GM18907 (cell line): ENCODE measurements around the gene SGMS2.
A peak's percentile ranks its signal among the peaks of the same experiment; 100 is the strongest.
"Not testable (repeated sequence)": the region's sequence is repeated elsewhere in the genome, so short reads cannot be mapped to it uniquely, and the experiment has no call there.

Source experiments
- ATAC-seq: cut with Tn5 transposase; IDR thresholded peaks from one replicate; pipeline ENCODE4 v1.9.1; 2021; ENCODE audit warnings: mild to moderate bottlenecking, moderate library complexity; ENCODE audit not compliant: unreplicated experiment

The SGMS2 gene

DNA sequence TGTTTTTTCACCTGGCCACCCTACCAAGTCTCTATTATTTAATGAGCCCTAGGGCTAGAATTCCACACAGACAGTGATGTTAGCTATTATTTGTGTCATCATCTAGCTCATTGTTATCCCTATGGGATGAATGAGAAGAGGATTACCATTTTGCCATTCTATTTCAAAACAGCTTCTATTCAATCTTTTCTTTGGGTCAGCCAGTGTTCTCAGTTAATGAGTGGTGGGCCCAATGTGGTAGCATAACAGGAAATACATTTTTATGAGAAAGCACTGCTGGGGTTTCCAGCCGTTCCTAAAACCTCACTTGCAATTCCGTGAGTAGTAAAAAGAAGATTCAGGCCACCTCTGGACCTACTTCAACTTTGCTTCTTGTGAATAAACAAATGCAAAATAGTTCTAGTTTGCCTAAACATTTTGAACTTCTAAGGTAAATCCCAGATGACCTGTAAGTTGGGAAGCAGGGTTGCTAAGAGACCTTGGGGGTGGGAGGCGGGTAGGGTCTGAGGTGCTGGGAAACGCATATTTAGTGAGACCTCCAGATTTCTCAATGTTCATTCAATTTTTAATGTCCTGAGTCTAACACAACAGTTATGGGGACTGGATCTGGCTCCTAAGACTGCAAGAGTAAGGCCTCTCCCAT, 81.8 kb downstream of the SGMS2 start:
- ATAC-seq = no peak

- ATAC-seq = no peak
Observed at GRCh38 chr4:107908377-107908776, 83.6 kb downstream of the SGMS2 start.

DNA sequence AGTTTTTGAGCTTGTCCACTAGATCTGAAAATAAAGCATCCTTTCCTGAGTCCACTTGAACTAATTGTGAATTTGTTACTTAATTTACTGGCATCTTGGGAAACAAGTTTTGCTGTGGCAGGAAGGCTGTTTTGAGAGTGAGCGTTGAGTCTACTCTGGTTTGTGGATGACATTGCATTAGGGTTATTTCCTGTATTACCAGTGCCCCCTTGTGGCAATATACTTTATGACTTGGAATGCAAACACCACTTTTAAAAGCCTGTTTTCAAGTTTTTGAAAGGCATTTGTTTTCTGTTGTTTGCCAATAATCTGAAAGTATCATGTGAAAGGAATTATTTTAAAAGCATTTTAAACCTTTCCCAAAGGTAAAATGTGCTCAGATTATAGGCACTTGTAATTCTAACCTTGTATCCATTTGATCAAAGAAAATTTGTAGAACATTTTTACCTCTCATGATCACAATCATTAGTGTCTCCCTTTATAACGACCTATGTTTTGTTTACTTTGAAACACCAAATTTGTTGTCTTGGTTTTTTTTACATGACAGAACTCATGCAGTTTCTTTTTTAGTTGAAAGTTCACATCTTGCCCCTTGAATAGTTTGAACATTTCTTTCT, 88.7 kb downstream of the SGMS2 start:
- peak; percentile 94 for ATAC-seq

DNA sequence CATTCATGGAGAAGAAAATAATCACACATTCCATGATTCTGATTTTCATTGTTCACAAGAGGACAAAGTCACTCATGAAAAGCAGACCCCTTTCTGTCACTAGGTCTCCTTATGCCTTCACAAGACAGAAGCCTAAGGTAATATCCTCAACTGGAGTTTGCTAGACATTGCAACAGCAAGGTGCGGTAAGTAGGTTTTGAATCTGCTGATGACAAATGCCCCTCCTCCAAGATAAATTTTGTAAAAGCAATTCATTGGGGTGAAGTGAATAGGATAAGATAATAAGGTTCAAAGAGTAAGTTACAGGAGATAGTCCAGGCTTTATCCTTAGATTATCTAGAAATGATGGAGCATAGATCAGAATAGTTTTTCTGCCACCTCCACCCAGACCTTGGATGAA, 90.5 kb downstream of the SGMS2 start:
- no peak for ATAC-seq

DNA sequence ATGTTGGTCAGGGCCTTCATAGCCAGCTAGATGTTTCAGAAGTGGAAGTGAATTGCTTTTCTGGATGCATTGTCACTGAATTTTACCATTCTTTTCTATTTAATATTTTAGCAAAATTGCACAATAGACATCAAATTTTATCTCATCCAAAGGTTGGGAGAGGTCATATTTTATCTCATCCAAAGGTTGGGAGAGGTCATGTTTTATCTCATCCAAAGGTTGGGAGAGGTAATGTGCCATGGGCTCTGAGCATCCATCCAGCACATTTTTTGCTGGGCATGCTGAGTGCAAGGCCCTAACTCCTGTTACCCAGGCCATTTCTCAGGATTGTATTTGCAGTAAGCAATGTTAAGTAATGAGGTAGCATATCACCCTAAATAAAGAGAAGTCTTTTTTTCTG, 91.9 kb downstream of the SGMS2 start:
- ATAC-seq = no peak

DNA sequence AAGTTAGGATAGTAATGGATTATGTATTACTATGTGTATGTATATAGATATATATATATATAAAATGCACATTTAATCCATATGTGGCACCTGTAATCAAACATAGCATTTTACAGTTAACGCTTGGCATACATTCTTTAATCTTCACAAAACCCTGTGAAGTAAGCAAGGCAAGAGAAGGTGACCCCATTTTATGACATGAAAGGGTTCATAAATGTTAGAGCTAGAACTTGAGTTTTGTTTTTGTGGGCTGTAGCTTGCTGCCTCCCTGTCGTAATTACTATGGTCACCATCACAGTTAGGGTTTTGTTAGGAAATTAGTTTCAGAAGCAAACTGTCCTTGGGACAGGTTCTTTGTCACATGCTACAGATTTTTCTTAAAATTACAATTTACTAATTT, 92.8 kb downstream of the SGMS2 start:
- ATAC-seq = no peak

DNA sequence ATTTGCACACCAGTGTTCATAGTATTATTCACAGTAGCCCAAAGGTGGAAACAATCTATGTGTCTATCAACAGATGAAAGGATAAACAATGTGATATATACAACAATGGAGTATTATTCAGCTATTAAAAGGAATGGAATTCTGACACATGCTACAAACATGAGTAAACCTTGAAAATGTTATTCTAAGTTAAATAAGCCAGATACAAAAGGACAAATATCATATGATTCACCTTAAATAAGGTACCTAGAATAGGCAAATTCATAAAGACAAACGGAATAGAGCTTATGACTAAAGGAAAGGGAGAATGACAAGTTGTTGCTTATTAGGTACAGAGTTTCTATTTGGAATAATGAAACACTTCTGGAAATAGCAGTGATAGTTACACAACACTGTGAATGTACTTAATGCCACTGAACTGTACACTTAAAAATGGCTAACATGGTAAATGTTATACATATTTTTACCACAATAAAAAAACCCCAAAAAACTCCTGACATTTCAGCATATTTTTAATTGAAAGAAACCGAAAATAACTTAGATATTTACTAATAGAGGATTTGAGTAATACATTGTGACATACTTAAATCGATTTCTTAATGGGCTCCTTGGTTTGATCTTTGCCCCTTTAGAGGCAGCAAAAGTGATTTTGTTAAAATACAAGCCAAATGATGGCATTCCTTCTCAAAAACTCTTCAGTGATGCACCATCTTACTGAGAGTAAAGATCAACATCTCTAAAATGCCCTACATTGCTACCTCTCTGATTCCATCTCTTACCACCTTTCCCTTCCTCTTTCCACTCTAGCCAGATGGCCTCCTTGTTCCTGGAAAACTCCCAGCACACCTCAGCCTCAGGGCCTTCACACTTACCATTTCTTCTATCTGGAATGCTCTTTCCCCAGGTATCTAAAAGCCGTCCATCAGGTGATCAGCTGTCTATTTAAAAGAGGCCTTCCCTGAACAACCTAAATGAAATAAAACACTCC, 98.0 kb downstream of the SGMS2 start:
- no peak for ATAC-seq

DNA sequence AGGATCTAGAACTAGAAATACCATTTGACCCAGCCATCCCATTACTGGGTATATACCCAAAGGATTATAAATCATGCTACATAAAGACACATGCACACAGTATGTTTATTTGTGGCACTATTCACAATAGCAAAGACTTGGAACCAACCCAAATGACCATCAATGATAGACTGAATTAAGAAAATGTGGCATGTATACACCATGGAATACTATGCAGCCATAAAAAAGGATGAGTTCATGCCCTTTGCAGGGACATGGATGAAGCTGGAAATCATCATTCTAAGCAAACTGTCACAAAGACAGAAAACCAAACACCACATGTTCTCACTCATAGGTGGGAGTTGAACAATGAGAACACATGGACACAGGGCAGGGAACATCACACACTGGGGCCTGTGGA, 101.0 kb downstream of the SGMS2 start:
- not testable (repeated sequence) for ATAC-seq

DNA sequence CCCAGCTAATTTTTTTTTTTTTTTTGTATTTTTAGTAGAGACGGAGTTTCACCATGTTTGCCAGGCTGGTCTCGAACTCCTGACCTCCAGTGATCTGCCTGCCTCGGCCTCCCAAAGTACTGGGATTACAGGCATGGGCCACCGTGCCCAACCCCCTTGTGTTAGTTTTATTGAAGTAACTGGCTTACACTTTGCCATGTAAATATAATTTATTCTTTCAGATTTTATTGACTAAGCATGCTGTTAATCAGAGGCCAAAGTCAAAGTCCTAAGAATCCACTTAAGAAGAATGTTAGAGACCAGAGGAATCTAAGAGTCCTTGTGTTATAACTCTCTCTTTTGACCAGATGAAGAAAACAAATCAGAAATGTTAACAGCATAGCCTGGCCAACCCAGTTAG, 102.1 kb downstream of the SGMS2 start:
- ATAC-seq = not testable (repeated sequence)

- ATAC-seq = peak; percentile 96
Observed at GRCh38 chr4:107930821-107931774, 106.4 kb downstream of the SGMS2 start, which contains the start of gene CYP2U1. Gene CYP2U1 (plus strand): TSS chr4:107931549. CDS start chr4:107931644, 95 bp downstream.

GRCh38 chr4:107931775-107932321, 107.1 kb downstream of the SGMS2 start:
- no peak for ATAC-seq

DNA sequence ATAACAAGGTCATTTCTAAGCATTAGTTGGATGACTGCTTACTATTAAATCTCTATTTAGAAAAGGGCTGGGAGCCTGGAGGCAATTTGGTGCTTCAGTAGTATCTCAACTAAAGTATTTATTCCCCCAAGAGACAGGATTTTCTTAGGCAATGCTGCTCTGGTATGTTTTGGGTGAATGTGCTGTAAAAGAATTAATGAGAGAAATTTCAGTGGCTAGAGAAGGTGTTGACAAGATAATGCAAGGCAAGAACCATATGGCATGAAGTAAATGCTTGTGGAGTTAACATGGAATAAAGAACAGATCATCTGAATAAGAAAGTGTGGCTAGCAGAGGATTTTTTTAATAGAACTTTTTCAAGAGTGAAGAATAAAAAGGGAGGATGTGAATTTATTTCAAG, 110.5 kb downstream of the SGMS2 start:
- ATAC-seq = no peak

- ATAC-seq = peak; percentile 44
Observed at GRCh38 chr4:107937040-107937439, 112.3 kb downstream of the SGMS2 start.

DNA sequence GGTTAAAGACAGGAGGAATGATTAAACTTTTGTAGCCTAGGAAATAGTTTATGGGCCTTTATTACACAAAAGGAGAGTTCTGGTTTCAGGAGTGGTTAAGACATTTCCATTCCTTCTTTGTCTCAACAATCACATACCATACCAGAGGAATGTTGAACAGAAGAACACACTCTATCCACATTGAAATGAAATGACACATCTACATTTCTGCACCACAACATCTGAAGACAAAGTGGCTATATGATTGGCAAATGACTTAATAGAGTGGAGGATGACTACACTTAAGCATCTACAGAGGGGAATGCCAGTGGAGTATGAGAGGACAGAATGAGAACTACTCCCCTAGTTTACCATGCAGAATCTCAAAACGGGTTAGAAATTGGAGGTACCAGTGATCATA, 114.6 kb downstream of the SGMS2 start:
- ATAC-seq = no peak

DNA sequence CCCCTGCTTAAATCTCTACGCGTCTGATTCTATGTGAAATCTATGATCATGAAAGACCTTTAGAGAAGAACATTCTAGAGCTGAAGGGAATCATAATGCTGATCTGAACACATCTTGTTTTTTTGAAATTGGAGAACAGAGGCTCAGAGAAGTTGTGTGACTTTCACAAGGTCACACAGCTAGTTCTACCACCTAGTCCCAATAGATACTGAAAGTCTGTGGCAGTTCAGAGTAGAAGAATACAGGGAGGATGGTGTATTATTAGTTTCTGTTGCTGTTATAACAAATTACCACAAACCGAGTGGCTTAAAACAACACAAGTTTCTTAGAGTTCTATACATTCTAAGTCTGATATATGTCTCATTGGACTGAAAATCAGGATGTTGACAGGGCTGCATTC, 121.1 kb downstream of the SGMS2 start:
- no peak for ATAC-seq

DNA sequence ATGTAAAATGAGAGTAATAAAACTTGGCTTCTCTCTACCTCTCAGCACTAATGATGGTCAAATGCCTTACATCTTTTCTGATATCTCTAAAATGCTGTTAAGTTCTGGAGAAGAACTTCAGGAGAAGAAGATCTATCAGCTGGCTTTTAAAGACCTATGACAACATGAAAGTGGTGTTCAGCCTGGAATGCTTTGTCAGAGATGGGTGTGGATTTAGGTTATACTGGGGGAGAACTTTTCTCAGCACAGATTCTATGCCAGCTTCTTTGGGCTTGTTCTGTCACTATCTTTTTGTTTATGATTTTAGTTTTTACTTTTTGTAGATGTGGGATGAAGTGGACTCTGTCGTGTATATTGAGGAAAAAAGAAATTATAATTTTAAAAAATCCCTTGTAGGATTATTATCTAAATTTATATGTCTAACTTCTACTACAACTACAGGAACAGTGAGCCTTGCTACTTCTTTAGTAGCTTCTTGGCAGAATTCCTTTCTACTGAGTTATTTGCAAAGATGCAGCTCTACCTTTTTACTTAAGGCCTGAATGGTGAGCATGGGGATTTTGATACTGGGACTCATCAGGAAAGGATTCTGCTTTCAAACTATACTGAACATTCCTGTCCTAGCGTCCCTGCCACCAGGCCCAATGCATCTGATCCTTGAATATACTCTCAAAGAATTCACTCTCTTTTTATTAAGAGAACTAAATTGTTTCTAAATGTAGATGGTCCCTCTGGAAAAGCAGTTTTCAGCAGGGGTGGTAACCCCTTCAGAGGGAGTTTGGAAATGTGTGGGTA, 126.2 kb downstream of the SGMS2 start:
- ATAC-seq = no peak

- ATAC-seq = no peak
Observed at GRCh38 chr4:107951551-107951950, 126.8 kb downstream of the SGMS2 start.

GRCh38 chr4:107956011-107956410, 131.3 kb downstream of the SGMS2 start:
- ATAC-seq = no peak
